ENCODE measurements around the gene ZNF598. TPM values are rescaled to one million over a fixed set of nuclear protein-coding genes. Genes with fewer than 3 reads are reported as not detected.

The ZNF598 gene
- total and polyA plus RNA-seq, 8 donors = 26.0 to 93.6 (median 50.8) TPM

- H3K4me1 ChIP-seq = peaks cover 0 to 9% (median 8%) of the 10 kb centered on the region in 3 donors
- FAIRE-seq (no peak), ATAC-seq (no peak), DNase-seq (peak in 2 of 6 donors; percentile 19 to 64)
- peaks cover 0 to 17% (median 8%) of the 10 kb centered on the region in 3 donors for H3K36me3 ChIP-seq
- no peak for TF ChIP-seq CTCF (IDR thresholded peaks at IDR 0.05)
- whole genome bisulfite sequencing, 2 donors = 95 to 97% methylated on average over 21 of the region's 21 CpGs
- H3K27ac ChIP-seq = no peak overlapping the region
- no peaks in the 10 kb centered on the region for H3K27me3 ChIP-seq
- intact Hi-C loops (cut with DNase I) = no loop called here
- no peak overlapping the region for H3K4me3 ChIP-seq
- H3K9me3 ChIP-seq = no peaks in the 10 kb centered on the region
These were observed 43.6 kb upstream of the ZNF598 start for GRCh38 chr16:2053211-2053610.

GRCh38 chr16:2048116-2048543, 38.5 kb upstream of the ZNF598 start:
- Histone ChIP-seq H3K4me1 (peaks cover 0 to 13% (median 10%) of the 10 kb centered on the region in 3 donors), H3K27me3 (no peaks in the 10 kb centered on the region), H3K4me3 (peak overlapping the region; percentile 90 to 96 (median 94)), H3K27ac (peak overlapping the region in 3 of 4 donors; percentile 18 to 53 (median 29)), H3K36me3 (peaks cover 0 to 4% (median 0%) of the 10 kb centered on the region in 3 donors), H3K9me3 (no peaks in the 10 kb centered on the region)
- no peak for DNase-seq
- WGBS, 2 donors = 1% methylated on average over 30 of the region's 30 CpGs
- no peak for FAIRE-seq
- ATAC-seq = peak; percentile 8 to 39 (median 22)
- TF ChIP-seq CTCF (IDR thresholded peaks at IDR 0.05) = no peak
- intact Hi-C loops (cut with DNase I) = no loop called here

GRCh38 chr16:2047330-2048115, 37.9 kb upstream of the ZNF598 start, which contains the start of the genes NTHL1 and TSC2:
Gene NTHL1 (minus strand): TSS chr16:2047834. CDS start chr16:2047823, 11 bp downstream.
Gene TSC2 (plus strand): TSS chr16:2047985. CDS start chr16:2048616, 631 bp downstream.
- intact Hi-C loops (cut with DNase I) = no loop called here
- Histone ChIP-seq H3K9me3 (no peaks in the 10 kb centered on the region), H3K4me1 (peaks cover 0 to 13% (median 10%) of the 10 kb centered on the region in 3 donors), H3K36me3 (no peaks in the 10 kb centered on the region), H3K4me3 (peak within 1 kb of the TSS; percentile 90 to 96 (median 94)), H3K27ac (peak within 1 kb of the TSS; percentile 18 to 61 (median 52)), H3K27me3 (no peaks in the 10 kb centered on the region)
- no peak for FAIRE-seq
- peak; percentile 97 to 99 (median 99) for ATAC-seq
- peak; percentile 92 to 99 (median 96) for DNase-seq
- TF ChIP-seq CTCF (IDR thresholded peaks at IDR 0.05) = peak in 3 of 4 donors; percentile 18 to 32 (median 29)
- 0 to 1% methylated on average over 68 to 81 of the region's 81 CpGs for WGBS, 2 donors

GRCh38 chr16:2046893-2047329, 37.3 kb upstream of the ZNF598 start:
- Histone ChIP-seq H3K27me3 (no peaks in the 10 kb centered on the region), H3K27ac (peak overlapping the region in 3 of 4 donors; percentile 52 to 61 (median 53)), H3K4me1 (peaks cover 0 to 13% (median 10%) of the 10 kb centered on the region in 3 donors), H3K4me3 (peak overlapping the region; percentile 90 to 96 (median 94)), H3K9me3 (no peaks in the 10 kb centered on the region), H3K36me3 (no peaks in the 10 kb centered on the region)
- intact Hi-C loops (cut with DNase I) = no loop called here
- DNase-seq = no peak
- FAIRE-seq = no peak
- no peak for ATAC-seq
- no peak for TF ChIP-seq CTCF (IDR thresholded peaks at IDR 0.05)
- 12 to 15% methylated on average over 8 of the region's 8 CpGs for WGBS, 2 donors
